GM21381 (cell line): Measurements from ENCODE around the gene RND1.

ENCODE experiments used
- ATAC-seq: cut with Tn5 transposase; IDR thresholded peaks from one replicate; pipeline ENCODE4 v1.9.1; 2021; ENCODE audit warnings: mild to moderate bottlenecking, moderate library complexity; ENCODE audit not compliant: unreplicated experiment

The RND1 gene

DNA sequence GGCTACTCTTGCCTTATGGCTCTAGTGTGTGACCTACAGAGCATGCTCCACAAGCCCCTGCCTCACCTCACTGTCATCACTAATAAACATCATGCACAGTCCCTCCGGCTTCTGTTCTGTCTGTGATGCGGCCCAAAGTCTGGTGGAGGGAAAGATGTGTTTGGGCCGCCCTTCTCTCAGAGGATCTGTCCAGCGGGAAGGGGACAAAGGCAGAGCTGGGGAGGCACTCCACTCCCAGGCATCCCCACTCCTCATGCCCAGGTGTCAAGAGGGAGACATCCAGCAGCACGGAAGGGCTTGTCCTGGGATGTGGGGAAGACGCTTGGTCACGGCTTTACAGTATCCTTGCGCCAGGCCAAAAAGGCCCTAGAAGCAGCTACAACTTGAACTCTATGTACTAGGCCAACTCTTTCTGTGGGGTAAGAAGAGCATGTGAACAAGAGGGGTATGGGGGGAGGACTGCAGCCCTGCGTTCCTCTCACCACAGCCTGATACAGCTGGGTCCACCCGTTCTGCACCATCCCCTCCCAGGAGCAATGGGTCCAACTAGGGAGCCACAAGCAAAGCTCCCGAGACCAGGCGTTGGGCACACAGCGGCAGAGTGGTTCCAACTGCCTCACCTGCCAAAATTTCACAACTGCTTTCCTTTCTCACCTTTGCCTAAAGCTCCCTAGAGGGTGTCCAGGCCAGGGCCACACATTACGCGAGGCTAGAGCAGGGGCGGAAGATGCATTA is 36.7 kb downstream of the RND1 start:
- no peak for ATAC-seq

DNA sequence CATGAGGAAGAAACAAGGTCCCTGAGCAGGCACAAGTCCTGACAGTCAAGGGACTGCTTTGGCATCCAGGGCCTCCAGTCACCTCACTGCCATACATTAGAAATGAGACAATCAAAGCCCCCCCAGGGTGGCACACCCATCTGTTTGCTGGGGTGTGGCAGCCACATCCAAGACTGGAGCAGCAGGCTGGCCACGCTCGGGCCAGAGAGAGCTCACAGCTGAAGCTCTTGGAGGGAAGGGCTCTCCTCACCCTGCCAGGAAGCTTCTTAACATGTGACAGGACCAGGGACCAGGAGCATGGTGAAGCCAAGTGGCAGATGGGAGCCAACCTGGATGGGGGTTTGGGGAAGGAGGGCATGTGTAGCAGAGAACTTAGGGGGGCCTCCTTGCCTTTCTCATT is 37.4 kb downstream of the RND1 start:
- no peak for ATAC-seq

DNA sequence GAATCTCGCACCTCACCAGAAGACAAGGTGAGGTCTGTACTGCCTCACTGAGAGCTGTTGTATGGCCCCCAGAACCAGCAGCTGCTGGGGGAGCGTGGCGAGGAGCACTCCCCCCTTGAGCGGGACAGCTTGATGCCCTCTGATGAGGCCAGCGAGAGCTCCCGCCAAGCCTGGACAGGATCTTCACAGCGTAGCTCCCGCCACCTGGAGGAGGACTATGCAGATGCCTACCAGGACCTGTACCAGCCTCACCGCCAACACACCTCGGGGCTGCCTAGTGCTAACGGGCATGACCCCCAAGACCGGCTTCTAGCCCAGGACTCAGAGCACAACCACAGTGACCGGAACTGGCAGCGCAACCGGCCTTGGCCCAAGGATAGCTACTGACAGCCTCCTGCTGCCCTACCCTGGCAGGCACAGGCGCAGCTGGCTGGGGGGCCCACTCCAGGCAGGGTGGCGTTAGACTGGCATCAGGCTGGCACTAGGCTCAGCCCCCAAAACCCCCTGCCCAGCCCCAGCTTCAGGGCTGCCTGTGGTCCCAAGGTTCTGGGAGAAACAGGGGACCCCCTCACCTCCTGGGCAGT is 38.1 kb downstream of the RND1 start:
- ATAC-seq: no peak

DNA sequence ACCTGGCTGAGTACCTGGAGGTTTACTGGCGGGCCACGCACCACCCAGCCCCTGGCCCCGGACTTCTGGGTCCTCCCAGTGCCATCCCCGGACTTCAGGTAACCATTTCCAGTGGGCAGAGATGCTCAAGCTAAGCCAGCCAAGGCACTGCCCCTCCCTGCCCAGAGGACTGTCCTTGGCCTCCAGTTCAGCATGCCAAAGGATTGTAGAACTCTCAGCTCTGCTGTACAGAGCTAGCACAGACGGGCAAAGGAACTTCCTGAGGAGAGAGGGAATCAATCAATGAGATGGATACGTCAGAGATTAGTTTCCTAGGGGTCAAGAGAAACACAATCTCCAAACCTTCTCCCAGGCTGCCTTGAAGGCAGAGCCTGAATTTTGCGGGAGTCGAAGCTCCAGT is 38.6 kb downstream of the RND1 start:
- no peak for ATAC-seq

- no peak for ATAC-seq
Observed at GRCh38 chr12:48826209-48826855, 39.3 kb downstream of the RND1 start.

DNA sequence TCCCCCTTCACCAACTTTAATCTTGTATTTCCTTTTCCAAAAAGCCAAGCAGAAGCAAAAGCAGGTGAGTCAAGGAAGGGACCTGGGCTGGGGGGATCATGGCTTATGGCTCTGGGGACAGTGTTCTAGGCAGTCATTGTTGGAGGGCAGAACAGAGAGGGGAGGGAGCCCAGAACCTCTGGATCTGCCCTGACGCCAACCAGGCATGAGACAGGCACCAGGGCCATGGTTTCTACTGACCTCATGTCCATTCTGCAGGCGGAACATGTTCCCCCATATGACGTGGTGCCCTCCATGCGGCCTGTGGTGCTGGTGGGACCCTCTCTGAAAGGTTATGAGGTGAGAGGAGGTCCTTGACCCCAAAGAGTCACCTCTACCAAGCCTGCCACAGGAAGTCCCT is 40.8 kb downstream of the RND1 start:
- ATAC-seq: no peak

DNA sequence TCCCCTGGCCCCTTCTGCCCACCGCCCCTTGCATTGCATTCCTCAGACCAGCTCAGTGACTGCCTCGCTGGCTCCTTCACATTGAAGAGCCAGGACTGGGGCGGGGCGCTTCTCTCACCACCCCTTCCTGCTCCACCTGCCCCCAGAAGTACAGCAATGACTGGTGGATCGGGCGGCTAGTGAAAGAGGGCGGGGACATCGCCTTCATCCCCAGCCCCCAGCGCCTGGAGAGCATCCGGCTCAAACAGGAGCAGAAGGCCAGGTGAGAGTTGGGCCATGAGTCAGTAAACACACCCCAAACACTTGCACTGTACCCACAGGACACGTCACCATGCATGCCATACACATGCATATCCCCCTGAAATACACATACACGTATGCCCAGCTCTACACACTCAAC is 41.6 kb downstream of the RND1 start:
- ATAC-seq: no peak

DNA sequence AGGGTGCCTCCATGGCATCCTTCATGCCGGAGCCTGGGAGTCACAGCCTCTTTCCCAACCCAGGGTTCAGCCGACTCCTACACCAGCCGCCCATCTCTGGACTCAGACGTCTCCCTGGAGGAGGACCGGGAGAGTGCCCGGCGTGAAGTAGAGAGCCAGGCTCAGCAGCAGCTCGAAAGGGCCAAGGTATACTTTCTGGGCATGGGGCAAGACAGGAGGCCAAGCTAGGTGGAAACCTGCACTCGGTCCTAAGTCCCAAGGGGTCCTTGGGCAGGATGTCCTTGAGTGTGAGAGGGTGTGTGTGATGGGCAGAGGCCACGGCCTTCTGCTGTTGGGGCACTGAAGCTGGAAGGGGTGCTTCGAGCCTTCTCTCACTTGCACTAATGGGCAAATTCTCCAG is 42.4 kb downstream of the RND1 start:
- no peak for ATAC-seq

DNA sequence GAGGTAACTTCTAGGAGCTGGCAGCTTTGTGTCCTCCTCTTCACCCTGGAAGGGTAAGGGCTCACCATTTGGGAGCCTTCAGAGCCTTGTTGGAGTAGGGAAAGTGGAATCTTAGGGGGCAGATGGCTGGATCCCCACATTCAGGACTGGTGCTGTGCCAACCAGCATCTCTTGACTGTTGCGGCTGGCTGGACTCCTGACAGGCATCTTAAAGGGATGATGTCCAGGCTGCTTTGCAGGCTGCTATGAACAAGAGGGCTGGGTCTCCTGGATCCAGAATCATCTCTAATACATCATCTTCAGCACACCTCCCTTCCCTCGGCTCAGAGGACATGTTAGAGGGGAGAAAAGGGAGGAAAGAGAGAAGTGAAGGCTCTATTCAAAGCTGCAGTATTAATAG is 43.0 kb downstream of the RND1 start:
- ATAC-seq: no peak

- ATAC-seq: no peak
Observed at GRCh38 chr12:48822139-48822538, 43.5 kb downstream of the RND1 start.

GRCh38 chr12:48819986-48820725 is 45.5 kb downstream of the RND1 start:
- ATAC-seq: no peak

GRCh38 chr12:48818831-48819590 is 46.7 kb downstream of the RND1 start:
- no peak for ATAC-seq

GRCh38 chr12:48817873-48818830 is 47.5 kb downstream of the RND1 start, which contains the start of gene CACNB3:
TSS of gene CACNB3 (plus strand) at chr12:48818496. CDS start at chr12:48818930, 434 bp downstream.
- ATAC-seq: no peak

DNA sequence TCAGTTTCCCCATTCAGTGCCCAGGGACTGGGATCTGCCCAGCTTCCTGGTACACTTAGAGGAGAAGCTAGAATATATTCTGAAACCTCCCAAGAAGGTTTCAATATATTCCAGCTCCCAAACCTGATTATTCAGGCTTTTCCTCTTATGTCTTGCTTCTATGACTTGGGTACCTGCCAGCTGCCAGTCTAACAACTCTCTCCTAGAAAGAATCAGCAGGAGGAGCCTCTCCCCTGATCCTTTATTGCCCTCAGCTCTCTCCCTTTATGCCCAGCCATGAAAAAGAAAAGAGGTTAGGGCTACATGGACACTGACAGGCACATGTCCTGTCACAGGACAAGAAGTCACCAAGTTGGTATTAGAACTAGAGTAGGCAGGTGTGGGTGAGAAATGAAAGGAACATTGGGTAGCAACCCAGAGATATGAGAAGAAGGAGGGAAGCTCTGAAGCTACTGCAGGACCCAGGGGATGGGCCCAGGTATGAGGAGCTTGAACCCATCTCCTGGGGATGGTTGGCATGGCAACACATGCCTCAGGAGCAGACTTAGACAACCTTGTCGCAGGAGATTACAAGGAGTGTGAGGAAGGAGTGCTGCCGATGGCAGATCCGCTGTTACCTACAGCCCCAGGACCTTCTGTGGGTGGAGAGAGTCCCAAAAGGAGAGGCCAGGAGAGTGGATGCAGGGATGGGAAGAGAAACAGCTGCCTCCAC is 49.4 kb downstream of the RND1 start:
- no peak for ATAC-seq

- ATAC-seq: peak; percentile 16
Observed at GRCh38 chr12:48815126-48816110, 50.3 kb downstream of the RND1 start.

DNA sequence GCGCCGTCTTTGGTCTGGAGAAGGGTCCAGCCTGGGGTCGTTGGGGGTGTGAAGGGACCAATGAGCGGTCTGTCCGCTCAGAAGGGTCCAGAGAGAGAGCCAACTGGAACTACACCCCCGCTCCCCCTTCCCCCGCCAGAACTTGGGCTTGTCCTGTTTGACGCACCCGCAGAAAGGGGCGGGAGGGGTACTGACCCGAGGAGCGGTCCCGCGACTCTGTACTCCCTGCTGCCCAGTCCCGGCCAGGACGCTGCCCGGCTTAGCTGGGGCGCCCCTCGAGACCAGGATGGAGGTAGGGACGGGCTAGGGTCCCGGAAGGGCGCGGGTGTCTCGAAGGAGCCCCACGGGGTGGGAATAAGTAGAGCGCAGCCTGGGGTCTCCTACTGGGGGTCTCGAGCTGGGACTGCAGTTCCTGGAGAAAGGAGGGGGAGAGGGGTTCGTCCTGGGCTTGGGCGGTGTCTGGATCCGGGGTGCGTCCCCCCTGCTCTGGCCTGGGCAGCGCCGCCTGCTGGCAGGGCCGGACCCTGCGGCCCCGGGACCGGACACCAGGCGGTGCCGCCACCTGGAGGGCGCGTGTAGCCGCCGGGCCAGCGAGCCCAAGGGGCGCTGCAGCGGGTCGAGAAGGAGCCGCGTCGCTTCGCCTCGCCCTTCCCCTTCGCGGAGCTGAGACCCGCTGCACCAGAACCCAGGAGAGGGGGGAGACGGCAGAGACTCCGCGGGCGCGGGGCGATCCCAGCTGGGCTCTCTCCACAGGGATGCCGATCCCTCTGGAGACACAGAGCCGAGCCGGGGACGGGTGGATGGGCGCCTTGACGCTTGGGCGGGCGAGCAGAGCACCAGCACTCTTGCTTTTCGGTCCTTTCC is 51.2 kb downstream of the RND1 start:
- peak; percentile 75 for ATAC-seq
